ENCODE measurements around the gene OGG1.

The OGG1 gene

DNA sequence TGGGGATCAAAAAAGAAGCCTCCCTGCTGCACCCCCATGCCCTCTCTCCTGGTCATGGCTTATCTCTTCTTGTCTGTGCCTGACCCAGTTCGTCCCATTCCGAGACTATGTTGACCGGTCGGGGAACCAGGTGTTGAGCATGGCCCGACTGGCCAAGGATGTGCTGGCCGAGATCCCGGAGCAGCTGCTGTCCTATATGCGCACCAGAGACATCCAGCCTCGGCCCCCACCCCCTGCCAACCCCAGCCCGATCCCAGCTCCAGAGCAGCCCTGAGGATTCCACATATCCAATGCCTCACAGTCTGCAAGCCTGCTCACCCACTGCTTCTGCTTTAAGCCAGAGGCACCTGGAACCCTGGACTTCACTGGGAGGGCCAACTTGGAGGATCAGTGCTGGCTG lies 20.3 kb upstream of the OGG1 start:
- no peak for DNase-seq

DNA sequence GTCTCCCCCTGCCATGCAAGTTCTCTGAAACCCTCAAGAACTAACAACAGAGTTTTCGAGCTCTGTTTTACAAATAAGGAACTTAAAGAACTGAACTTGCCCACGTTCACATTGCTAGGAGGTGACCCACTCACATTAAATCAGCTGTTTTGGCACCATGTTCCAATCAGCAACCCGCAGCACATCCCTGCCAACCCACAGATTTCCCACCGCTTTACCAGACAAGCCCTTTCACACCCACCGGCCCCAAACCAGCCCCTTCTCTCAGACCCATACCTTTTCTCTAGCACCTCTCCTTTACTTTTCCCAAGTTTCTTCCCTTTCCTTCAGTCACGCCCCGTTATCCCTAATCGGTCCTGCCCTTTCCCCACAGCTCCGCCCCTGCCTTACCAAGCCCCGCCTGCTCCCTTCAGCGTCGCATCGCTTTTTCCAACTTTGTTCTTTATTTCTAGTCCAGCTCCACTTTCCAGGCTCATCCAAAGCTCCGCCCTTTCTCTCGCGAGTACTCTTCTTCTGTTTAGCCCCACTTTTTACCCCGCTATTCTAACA lies 19.0 kb upstream of the OGG1 start:
- peak; percentile 83 for DNase-seq

GRCh38 chr3:9731206-9732079 lies 18.3 kb upstream of the OGG1 start, which contains the start of gene BRPF1:
Gene BRPF1 (plus strand): TSS chr3:9731735. CDS start chr3:9734141, 2,406 bp downstream.
- peak; percentile 97 for DNase-seq

DNA sequence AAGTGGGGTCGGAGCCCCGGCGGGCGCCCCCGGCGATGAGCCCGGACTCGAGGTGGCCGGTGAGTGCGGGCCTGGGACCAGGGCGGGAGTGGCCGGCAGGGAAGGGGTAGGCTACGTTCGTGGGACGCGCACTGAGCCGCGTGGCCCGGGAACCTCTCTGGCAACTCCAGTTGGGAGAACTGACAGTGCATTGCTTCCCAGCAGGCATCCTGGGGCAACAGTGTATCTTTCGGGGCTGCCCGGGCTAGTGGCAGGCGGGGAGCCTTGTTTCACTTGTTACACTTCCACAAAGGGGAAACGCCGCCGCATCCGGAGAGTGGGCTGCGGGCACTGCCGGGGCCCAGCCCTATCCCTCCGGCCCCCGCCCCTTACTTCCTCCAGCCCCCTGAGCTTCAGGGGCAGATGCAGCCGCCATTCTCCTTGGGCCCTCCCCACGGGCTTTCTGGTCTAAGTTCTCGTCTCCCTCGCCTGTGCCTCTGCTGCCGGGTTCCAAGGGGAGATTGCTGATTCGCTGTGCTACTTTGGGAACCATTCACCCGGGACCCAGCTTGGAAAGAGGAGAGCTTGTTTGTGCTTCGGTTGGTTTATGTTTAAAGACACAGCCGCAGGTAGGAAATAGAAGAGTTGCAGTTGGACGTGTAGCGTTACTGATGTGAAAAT lies 17.5 kb upstream of the OGG1 start:
- DNase-seq: no peak

DNA sequence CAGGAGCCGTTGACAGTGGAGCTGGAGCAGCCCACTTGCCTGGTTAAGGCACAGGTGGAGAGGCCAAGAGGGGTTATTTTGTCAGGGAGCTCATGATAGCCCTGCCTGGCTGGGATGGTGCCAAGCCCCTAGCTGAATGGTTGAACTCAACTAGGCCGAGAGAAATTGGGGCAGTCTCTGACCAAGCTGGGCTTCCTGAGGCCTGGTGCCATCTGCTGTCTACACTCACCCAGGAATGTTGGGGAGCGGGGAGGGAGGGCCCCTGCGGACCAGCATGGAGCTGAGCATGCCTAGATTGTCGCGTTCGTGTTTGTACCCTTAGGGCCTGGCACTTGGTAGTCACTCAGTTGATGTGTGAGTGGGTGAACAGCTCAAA lies 17.0 kb upstream of the OGG1 start:
- no peak for DNase-seq

GRCh38 chr3:9736831-9737230 lies 12.9 kb upstream of the OGG1 start:
- DNase-seq: no peak

- DNase-seq: no peak
Measured at GRCh38 chr3:9739181-9739580, 10.6 kb upstream of the OGG1 start.

- DNase-seq: no peak
Measured at GRCh38 chr3:9742560-9742959, 7.2 kb upstream of the OGG1 start.

DNA sequence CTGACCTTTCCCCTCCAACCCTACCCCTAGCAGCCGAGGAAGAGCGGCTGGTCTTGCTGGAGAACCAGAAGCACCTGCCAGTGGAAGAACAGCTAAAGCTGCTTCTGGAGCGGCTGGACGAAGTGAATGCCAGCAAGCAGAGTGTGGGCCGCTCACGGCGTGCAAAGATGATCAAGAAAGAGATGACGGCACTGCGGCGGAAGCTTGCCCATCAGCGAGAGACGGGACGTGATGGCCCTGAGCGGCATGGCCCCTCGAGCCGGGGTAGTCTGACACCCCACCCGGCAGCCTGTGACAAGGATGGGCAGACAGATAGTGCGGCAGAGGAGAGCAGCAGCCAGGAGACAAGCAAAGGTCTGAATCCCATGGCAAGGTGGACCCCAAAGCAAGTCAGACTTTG lies 6.2 kb upstream of the OGG1 start:
- DNase-seq: no peak

GRCh38 chr3:9744162-9744561 lies 5.6 kb upstream of the OGG1 start:
- DNase-seq: no peak

DNA sequence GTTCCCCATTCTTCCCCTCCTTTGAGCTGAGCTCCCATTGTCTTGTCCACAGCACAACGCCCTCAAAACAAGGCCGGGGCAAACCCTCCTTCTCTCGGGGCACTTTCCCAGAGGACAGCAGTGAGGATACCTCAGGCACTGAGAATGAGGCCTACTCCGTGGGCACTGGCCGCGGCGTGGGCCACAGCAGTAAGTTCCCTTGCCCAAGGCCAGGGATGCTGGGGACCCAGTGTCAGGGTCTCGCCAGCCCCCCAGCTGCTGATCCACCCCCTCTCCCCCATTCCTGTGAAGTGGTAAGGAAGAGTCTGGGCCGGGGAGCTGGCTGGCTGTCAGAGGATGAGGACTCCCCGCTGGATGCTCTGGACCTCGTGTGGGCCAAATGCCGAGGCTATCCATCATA lies 4.2 kb upstream of the OGG1 start:
- DNase-seq: no peak

DNA sequence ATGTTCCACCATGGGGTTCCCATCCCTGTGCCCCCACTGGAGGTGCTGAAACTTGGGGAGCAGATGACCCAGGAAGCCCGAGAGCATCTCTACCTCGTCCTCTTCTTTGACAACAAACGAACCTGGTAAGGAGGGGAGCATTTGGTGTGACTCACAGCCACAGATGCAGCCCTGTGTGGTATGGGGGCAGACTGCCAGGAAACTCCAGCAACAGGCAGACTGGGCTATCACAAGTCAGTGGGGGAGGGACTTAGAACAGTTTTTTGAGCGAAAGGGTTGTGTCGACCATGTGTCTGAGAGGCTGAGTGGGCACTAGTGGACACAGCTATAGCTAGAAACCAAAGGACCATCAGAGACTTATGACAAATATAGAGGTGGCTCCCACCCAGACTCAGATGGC lies 3.4 kb upstream of the OGG1 start:
- no peak for DNase-seq

DNA sequence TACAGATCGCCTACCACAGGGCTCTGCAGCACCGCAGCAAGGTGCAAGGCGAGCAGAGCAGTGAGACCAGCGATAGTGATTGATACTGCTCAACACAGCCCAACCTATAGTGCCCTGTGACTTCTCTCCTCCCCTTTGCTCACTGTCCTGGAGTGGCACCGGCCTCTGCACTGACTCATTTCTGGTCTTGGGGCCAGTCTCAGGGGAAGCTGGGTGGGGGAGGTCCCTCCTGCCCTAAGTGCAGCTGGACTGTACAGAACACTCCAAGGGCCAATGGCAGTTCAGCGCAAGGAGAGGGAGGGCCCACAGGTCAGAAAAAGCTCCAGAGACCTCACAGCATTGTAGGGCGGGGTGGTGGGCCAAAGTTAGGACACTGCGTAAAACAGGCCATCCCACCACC lies 2.5 kb upstream of the OGG1 start:
- no peak for DNase-seq

- DNase-seq: no peak
Measured at GRCh38 chr3:9748031-9748430, 1.7 kb upstream of the OGG1 start.

DNA sequence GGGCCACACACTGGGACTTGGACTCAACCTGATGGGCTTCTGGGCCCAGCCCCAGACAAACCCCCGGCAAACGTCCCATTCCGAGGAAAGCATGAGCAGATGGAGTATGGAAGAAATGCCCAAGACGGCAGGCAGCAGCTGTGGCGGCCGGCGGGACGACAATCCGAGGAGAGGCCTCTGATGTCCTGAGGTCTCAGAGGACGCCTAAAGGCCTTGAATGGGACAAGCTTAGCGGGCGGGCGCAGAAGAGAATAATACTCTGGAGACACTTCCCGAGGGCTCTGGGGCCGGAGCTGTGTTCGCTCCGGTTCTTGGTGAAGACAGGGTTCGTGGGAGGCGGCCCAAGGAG lies 482 bp upstream of the OGG1 start:
- no peak for DNase-seq

- no peak for DNase-seq
Measured at GRCh38 chr3:9750556-9751411, 1.0 kb downstream of the OGG1 start.

DNA sequence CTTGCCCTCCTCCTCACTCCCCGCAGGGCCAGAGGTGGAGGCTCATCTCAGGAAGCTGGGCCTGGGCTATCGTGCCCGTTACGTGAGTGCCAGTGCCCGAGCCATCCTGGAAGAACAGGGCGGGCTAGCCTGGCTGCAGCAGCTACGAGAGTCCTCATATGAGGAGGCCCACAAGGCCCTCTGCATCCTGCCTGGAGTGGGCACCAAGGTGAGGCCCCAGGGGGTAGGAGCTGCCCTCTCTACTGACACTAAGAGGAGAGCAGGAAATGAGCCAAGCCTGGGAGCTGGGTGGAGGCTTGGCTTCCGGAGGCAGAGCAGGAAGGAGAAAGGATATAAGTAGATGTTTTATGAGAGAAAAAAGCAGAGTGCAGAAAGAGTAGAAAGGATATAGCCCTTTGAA lies 4.9 kb downstream of the OGG1 start:
- DNase-seq: no peak

DNA sequence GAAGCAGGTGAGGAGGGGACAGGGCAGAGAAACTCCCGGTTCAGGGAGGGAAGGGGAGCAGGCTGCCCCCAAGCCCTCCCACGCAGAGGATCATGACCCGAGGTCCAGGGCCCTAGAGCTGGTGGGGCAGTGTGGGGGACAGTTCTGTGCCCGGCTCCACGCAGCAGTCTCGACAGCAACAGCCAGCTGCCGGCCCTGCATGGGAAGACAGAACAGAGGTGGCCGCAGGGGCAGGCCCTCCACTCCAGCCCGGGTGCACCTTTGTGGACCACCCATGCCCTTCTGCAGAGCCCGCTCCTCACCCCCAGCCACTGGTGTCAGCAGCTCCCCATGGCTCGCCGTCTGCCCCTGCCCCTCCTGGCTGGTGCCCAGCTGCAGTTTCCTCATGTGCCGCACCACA lies 7.7 kb downstream of the OGG1 start:
- DNase-seq: no peak

GRCh38 chr3:9760779-9761505 lies 11.2 kb downstream of the OGG1 start:
- no peak for DNase-seq

DNA sequence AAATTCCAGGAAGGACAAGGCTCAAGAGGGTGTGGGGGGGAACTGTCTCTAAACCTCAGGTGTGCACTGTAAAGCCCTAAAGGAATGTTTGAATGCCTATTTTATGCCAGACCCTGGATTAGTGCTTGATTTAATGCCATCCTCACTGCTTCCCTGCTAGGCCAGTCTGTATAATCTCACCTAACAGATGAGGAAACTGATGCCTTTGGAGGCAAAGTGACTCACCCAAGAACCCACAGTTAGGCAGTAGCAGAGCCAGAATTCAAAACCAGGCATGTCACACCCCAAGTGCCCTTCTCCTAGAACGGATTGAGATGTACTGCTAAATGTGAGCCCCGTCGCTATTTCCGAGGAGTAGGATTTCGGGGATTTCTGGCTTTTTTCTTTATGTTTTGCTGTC lies 12.2 kb downstream of the OGG1 start:
- no peak for DNase-seq

DNA sequence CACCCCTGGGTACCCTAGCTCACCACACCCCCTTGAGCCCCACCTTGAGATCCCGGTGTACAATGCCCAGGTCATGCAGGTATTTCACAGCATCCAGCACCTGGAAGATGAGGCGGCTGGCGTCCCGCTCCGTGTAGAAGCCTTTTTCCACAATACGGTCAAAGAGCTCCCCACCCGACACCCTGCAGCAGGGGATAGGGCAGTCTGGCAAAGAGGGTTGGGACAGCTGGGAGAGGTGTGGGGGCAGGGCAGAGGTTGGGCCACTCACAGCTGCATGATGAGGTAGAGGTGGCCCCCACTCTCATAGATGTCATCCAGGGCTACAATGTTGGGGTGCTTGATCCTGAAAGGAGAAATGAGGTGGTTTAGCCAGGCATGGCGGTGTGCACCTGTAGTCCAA lies 13.1 kb downstream of the OGG1 start:
- no peak for DNase-seq

DNA sequence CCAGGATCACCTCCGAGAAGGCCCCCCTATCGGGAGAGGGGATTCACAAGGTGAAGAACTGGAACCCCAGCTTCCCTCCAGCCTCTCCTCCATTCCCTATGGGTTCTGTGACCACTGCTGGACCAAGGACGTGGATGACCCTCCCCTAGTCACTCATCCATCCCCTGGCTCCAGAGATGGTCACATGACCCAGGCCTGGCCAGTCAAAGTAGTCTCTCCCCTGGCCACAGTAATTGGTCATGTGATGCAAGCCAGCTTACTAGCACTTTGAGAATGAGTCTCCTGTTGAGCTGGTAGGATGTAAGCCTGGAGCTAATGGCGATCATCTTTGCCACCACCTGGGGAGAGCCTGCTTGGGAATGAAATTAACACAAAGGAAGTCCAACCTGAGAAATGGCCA lies 16.1 kb downstream of the OGG1 start:
- DNase-seq: no peak

GRCh38 chr3:9767418-9767817 lies 17.7 kb downstream of the OGG1 start:
- no peak for DNase-seq
